GM23338 (cell line): ENCODE data around the gene ELL2. TPM values are rescaled to one million over a fixed set of nuclear protein-coding genes. Genes with fewer than 3 reads are reported as not detected.

ENCODE experiments used
- ATAC-seq: fragments of 200-7000 bp; cut with Tn5 transposase; 3 replicates; pipeline ENCODE4 v1.9.1; 2020
- DNase-seq: peaks from one replicate; pipeline ENCODE4 v3.0.0-alpha.2; 2015; ENCODE audit warnings: low spot score
- H2AFZ ChIP-seq: fragments of 200-600 bp; sonication (generic); 2 replicates; pipeline ENCODE4 v1.8.0; 2016; ENCODE audit warnings: antibody characterized with exemption, mild to moderate bottlenecking, moderate library complexity
- H3F3A ChIP-seq: fragments of 200-600 bp; sonication (generic); replicated peaks from 2 replicates; pipeline ENCODE4 v1.8.0; 2017; ENCODE audit warnings: antibody characterized with exemption, mixed run types, low read depth
- H3K27ac ChIP-seq: fragments of 200-600 bp; sonication (generic); 2 replicates; pipeline ENCODE4 v1.6.1; 2016; ENCODE audit warnings: low read depth
- H3K27me3 ChIP-seq: fragments of 200-600 bp; sonication (generic); 2 replicates; pipeline ENCODE4 v1.8.0; 2016; ENCODE audit warnings: mild to moderate bottlenecking, mixed run types, moderate library complexity; ENCODE audit not compliant: insufficient read depth
- H3K36me3 ChIP-seq: fragments of 200-600 bp; sonication (generic); 2 replicates; pipeline ENCODE4 v1.8.0; 2016; ENCODE audit warnings: mild to moderate bottlenecking; ENCODE audit not compliant: insufficient read depth
- H3K4me1 ChIP-seq: fragments of 200-600 bp; sonication (generic); 2 replicates; pipeline ENCODE4 v1.8.0; 2016; ENCODE audit warnings: mild to moderate bottlenecking, moderate library complexity; ENCODE audit not compliant: insufficient read depth
- H3K4me2 ChIP-seq: fragments of 200-600 bp; sonication (generic); 2 replicates; pipeline ENCODE4 v1.7.1; 2017; ENCODE audit warnings: mixed run types
- H3K4me3 ChIP-seq: fragments of 200-600 bp; sonication (generic); 2 replicates; pipeline ENCODE4 v1.6.1; 2016; ENCODE audit warnings: mixed run types
- H3K79me2 ChIP-seq: fragments of 200-600 bp; sonication (generic); replicated peaks from 2 replicates; pipeline ENCODE4 v1.8.0; 2017; ENCODE audit warnings: mild to moderate bottlenecking; ENCODE audit not compliant: insufficient read depth
- H3K9me2 ChIP-seq: fragments of 200-600 bp; sonication (generic); 2 replicates; pipeline ENCODE4 v1.8.0; 2017; ENCODE audit not compliant: insufficient read depth
- H4K20me1 ChIP-seq: fragments of 200-600 bp; sonication (generic); replicated peaks from 2 replicates; pipeline ENCODE4 v1.8.0; 2017; ENCODE audit warnings: mild to moderate bottlenecking; ENCODE audit not compliant: insufficient read depth
- H3K27ac Mint-ChIP-seq: 2 replicates; pipeline ENCODE4 v1.8.0; 2020; ENCODE audit warnings: inconsistent platforms, mild to moderate bottlenecking, moderate library complexity, mixed read lengths
- H3K27me3 Mint-ChIP-seq: 3 replicates; pipeline ENCODE4 v1.8.0; 2022; ENCODE audit warnings: low read depth, mild to moderate bottlenecking, moderate library complexity, mixed read lengths, inconsistent platforms; ENCODE audit not compliant: insufficient read depth, poor library complexity
- H3K36me3 Mint-ChIP-seq: 3 replicates; pipeline ENCODE4 v1.8.0; 2021; ENCODE audit warnings: low read depth, mild to moderate bottlenecking, inconsistent platforms, moderate library complexity, mixed read lengths
- H3K4me1 Mint-ChIP-seq: 3 replicates; pipeline ENCODE4 v1.8.0; 2020; ENCODE audit warnings: mild to moderate bottlenecking, inconsistent platforms, mixed read lengths
- H3K4me3 Mint-ChIP-seq: 3 replicates; pipeline ENCODE4 v1.8.0; 2021; ENCODE audit warnings: moderate library complexity, mild to moderate bottlenecking, inconsistent platforms, mixed read lengths
- H3K9me3 Mint-ChIP-seq: 3 replicates; pipeline ENCODE4 v1.8.0; 2020; ENCODE audit warnings: moderate library complexity, mild to moderate bottlenecking, inconsistent platforms, mixed read lengths
- CREB1 ChIP-seq: fragments of 250-450 bp; sonication (Bioruptor Pico); IDR thresholded peaks from 2 replicates; pipeline ENCODE4 v1.5.0; 2020; ENCODE audit warnings: low read depth, mild to moderate bottlenecking, moderate library complexity
- CTCF ChIP-seq, 2 experiments: fragments of 200-600 bp in 1 of 2; sonication (generic) in 1 of 2; conservative IDR thresholded peaks; 2 replicates each; pipeline versions ENCODE4 v1.5.1 to v1.6.1; 2016 to 2017; ENCODE audit warnings: antibody characterized with exemption in 2 of 2, low read depth in 2 of 2, mild to moderate bottlenecking in 2 of 2, moderate library complexity in 1 of 2
- EZH2phosphoT487 ChIP-seq: fragments of 200-600 bp; sonication (generic); IDR thresholded peaks from one replicate; pipeline ENCODE4 v1.8.1; 2018; ENCODE audit warnings: antibody characterized with exemption; ENCODE audit not compliant: unreplicated experiment
- JUNB ChIP-seq: IDR thresholded peaks from one replicate; pipeline ENCODE4 v1.6.1; 2016; ENCODE audit warnings: antibody characterized with exemption; ENCODE audit not compliant: unreplicated experiment
- POLR2AphosphoS5 ChIP-seq: IDR thresholded peaks from 2 replicates; pipeline ENCODE4 v1.6.1; 2016; ENCODE audit warnings: antibody characterized with exemption, low read depth
- REST ChIP-seq: IDR thresholded peaks from one replicate; pipeline ENCODE4 v1.6.1; 2018; ENCODE audit warnings: antibody characterized with exemption; ENCODE audit not compliant: unreplicated experiment
- STAT1 ChIP-seq: IDR thresholded peaks from one replicate; pipeline ENCODE4 v1.6.1; 2016; ENCODE audit warnings: antibody characterized with exemption; ENCODE audit not compliant: unreplicated experiment
- ZNF114 ChIP-seq: fragments of 250-450 bp; sonication (Bioruptor Pico); IDR thresholded peaks from 2 replicates; pipeline ENCODE4 v1.5.0; 2020; ENCODE audit warnings: mild to moderate bottlenecking, moderate library complexity
- ZNF462 ChIP-seq: fragments of 250-450 bp; sonication (Bioruptor Pico); IDR thresholded peaks from 2 replicates; pipeline ENCODE4 v1.5.0; 2020; ENCODE audit warnings: mild to moderate bottlenecking, moderate library complexity
- polyA plus RNA-seq: library from polyadenylated mRNA; unstranded; fragments of >200 nt; fragmentation: Nextera tagmentation; extraction: Ambion mirVana; gene quantifications from 2 replicates; pipeline ENCODE4 v1.2.1, GENCODE V29; 2016
- total RNA-seq: library from RNA; depleted of rRNA; stranded (reverse); fragments of >200 nt; shearing (Covaris generic); gene quantifications from 2 replicates; pipeline ENCODE4 v1.2.3, GENCODE V29; 2014

Gene ELL2
- total and polyA plus RNA-seq, 2 experiments from 2014 or later = 7.4 to 32.6 TPM

- peaks cover 2% of the 10 kb centered on the region for H3K27me3 Mint-ChIP-seq
- H3F3A ChIP-seq = no peaks in the 10 kb centered on the region
- H3K9me3 Mint-ChIP-seq = no peaks in the 10 kb centered on the region
- H3K9me2 ChIP-seq = no peaks in the 10 kb centered on the region
- no peak overlapping the region for H2AFZ ChIP-seq
- no peak overlapping the region for H3K27ac ChIP-seq
- H3K36me3 Mint-ChIP-seq = peaks cover 3% of the 10 kb centered on the region; the same call in 1 of the 3 replicates
- no peaks in the 10 kb centered on the region for H3K36me3 ChIP-seq
- no peak overlapping the region for H3K4me2 ChIP-seq
- H3K27ac Mint-ChIP-seq = no peak overlapping the region; the same call in 1 of the 2 replicates
- H3K4me3 ChIP-seq = no peak overlapping the region
- TF ChIP-seq ZNF114 (CRISPR knock-in tag) (no peak), POLR2AphosphoS5 (no peak), CTCF (conservative IDR thresholded peaks at IDR 0.05; ENCODE audit: low read depth in 2 of 2) (no peak), ZNF462 (no peak), EZH2phosphoT487 (no peak), CREB1 (CRISPR knock-in tag) (no peak), REST (no peak), STAT1 (no peak), JUNB (no peak)
- H3K27me3 ChIP-seq = no peaks in the 10 kb centered on the region
- H3K4me1 Mint-ChIP-seq = peaks cover 19% of the 10 kb centered on the region
- no peaks in the 10 kb centered on the region for H3K79me2 ChIP-seq
- H4K20me1 ChIP-seq = no peaks in the 10 kb centered on the region
- peaks cover 9% of the 10 kb centered on the region for H3K4me1 ChIP-seq
- H3K4me3 Mint-ChIP-seq = no peak overlapping the region
- DNase-seq (no peak), ATAC-seq (no peak)
Measured at GRCh38 chr5:95918421-95919006, 43.1 kb downstream of the ELL2 start.
